HepG2 (cell line): Measurements from ENCODE around the gene RBCK1. TPM values are rescaled to one million over a fixed set of nuclear protein-coding genes. Genes with fewer than 3 reads are reported as not detected.
A peak's percentile ranks its signal among the peaks of the same experiment; 100 is the strongest.

Experiments
- CBFB ChIP-seq: sonication (generic); formaldehyde crosslinking; IDR thresholded peaks from 2 replicates; pipeline ENCODE4 v1.4.0; 2020; ENCODE audit warnings: missing genetic modification reagents
- ESRRA ChIP-seq: sonication (generic); formaldehyde crosslinking; IDR thresholded peaks from 2 replicates; pipeline ENCODE4 v1.5.1; 2020; ENCODE audit warnings: mild to moderate bottlenecking, low read depth, missing genetic modification reagents
- GABPB1 ChIP-seq: IDR thresholded peaks from 2 replicates; pipeline ENCODE4 v1.6.1; 2016; ENCODE audit warnings: mild to moderate bottlenecking, missing genetic modification reagents, moderate library complexity, missing compliant biosample characterization
- HMG20A ChIP-seq: IDR thresholded peaks from 2 replicates; pipeline ENCODE4 v1.6.1; 2016; ENCODE audit warnings: borderline replicate concordance
- MIXL1 ChIP-seq: IDR thresholded peaks from 2 replicates; pipeline ENCODE4 v1.6.1; 2016
- MZF1 ChIP-seq: sonication (generic); formaldehyde crosslinking; IDR thresholded peaks from 2 replicates; pipeline ENCODE4 v1.8.1; 2023; ENCODE audit warnings: mild to moderate bottlenecking, missing genetic modification reagents, borderline replicate concordance
- NCOA2 ChIP-seq: sonication (generic); formaldehyde crosslinking; IDR thresholded peaks from 2 replicates; pipeline ENCODE4 v1.8.0; 2022; ENCODE audit warnings: inconsistent platforms
- NONO ChIP-seq, 2 experiments: fragments of 450-650 bp in 1 of 2; sonication (generic) in 1 of 2; formaldehyde crosslinking in 1 of 2; IDR thresholded peaks in 1 of 2; conservative IDR thresholded peaks in 1 of 2; 2 replicates each; pipeline versions ENCODE4 v1.6.1 to v1.8.0; 2017 to 2022; ENCODE audit warnings: mild to moderate bottlenecking in 1 of 2, missing genetic modification reagents in 1 of 2, moderate library complexity in 1 of 2
- PTBP1 ChIP-seq: fragments of 200-400 bp; formaldehyde crosslinking; IDR thresholded peaks from 2 replicates; pipeline ENCODE4 v1.6.1; 2018; ENCODE audit warnings: low read length, low read depth; ENCODE audit not compliant: poor library complexity, severe bottlenecking
- RAD21 ChIP-seq: fragments of 450-650 bp; formaldehyde crosslinking; IDR thresholded peaks from 2 replicates; pipeline ENCODE4 v1.5.0; 2020; ENCODE audit warnings: mild to moderate bottlenecking
- RARG ChIP-seq: sonication (generic); formaldehyde crosslinking; IDR thresholded peaks from 2 replicates; pipeline ENCODE4 v1.4.0; 2020; ENCODE audit warnings: low read depth, mild to moderate bottlenecking, missing genetic modification reagents
- ZFP36L2 ChIP-seq: sonication (generic); formaldehyde crosslinking; IDR thresholded peaks from 2 replicates; pipeline ENCODE4 v1.4.0; 2020; ENCODE audit warnings: missing genetic modification reagents
- ZFY ChIP-seq: sonication (generic); formaldehyde crosslinking; IDR thresholded peaks from 2 replicates; pipeline ENCODE4 v1.4.0; 2020; ENCODE audit warnings: missing genetic modification reagents
- ZNF33A ChIP-seq: sonication (generic); formaldehyde crosslinking; IDR thresholded peaks from 2 replicates; pipeline ENCODE4 v1.5.1; 2020; ENCODE audit warnings: missing genetic modification reagents, mild to moderate bottlenecking, moderate library complexity, borderline replicate concordance
- ZNF468 ChIP-seq: sonication (generic); formaldehyde crosslinking; IDR thresholded peaks from 2 replicates; pipeline ENCODE4 v1.8.0; 2022; ENCODE audit warnings: mild to moderate bottlenecking, moderate library complexity, missing genetic modification reagents
- ZNF510 ChIP-seq: sonication (generic); formaldehyde crosslinking; IDR thresholded peaks from 2 replicates; pipeline ENCODE4 v1.4.0; 2020; ENCODE audit warnings: low read depth, mild to moderate bottlenecking, missing genetic modification reagents
- ZNF589 ChIP-seq: sonication (generic); formaldehyde crosslinking; conservative IDR thresholded peaks from 2 replicates; pipeline ENCODE4 v1.8.0; 2022; ENCODE audit warnings: mild to moderate bottlenecking, moderate library complexity, missing genetic modification reagents
- polyA plus RNA-seq, 8 experiments: library from polyadenylated mRNA; depleted of rRNA in 3 of 8; stranded (reverse) in 7 of 8; unstranded in 1 of 8; fragments of >200 nt; fragmentation: Illumina TruSeq in 4 of 8; extraction: Trizol in 4 of 8; gene quantifications; 2 replicates each; pipeline versions ENCODE4 v1.2.1 to v1.2.3, GENCODE V29; 2011 to 2016; ENCODE audit warnings: low read depth in 4 of 8, missing spikeins in 1 of 8, mixed read lengths in 1 of 8; ENCODE audit not compliant: insufficient read depth in 1 of 8
- total RNA-seq, 5 experiments: library from RNA; depleted of rRNA; stranded (reverse); fragments of >200 nt; fragmentation: Illumina TruSeq; extraction: Trizol; gene quantifications; 2 replicates each; pipeline ENCODE4 v1.2.3, GENCODE V29; 2016; ENCODE audit warnings: low read depth in 1 of 5
- TF ChIP-seq, protein P1 (sequence below): sonication (generic); formaldehyde crosslinking; IDR thresholded peaks from 2 replicates; pipeline ENCODE4 v1.4.0; 2020; ENCODE audit warnings: missing genetic modification reagents; ENCODE audit errors: not compliant biosample characterization
- TF ChIP-seq, protein P2 (sequence below): sonication (generic); formaldehyde crosslinking; IDR thresholded peaks from 2 replicates; pipeline ENCODE4 v1.4.0; 2020; ENCODE audit warnings: mild to moderate bottlenecking, missing genetic modification reagents
- TF ChIP-seq, protein P3 (sequence below): conservative IDR thresholded peaks from 2 replicates; pipeline ENCODE4 v1.6.1; 2018; ENCODE audit warnings: missing genetic modification reagents
- TF ChIP-seq, protein P4 (sequence below): sonication (generic); formaldehyde crosslinking; IDR thresholded peaks from 2 replicates; pipeline ENCODE4 v1.4.0; 2020; ENCODE audit warnings: mild to moderate bottlenecking, missing genetic modification reagents

RBCK1 gene
- total and polyA plus RNA-seq, 2 of the 13 experiments (the other 11 are each of a cell fraction or from before 2014, with no cell fraction given): 149 to 215 TPM

DNA sequence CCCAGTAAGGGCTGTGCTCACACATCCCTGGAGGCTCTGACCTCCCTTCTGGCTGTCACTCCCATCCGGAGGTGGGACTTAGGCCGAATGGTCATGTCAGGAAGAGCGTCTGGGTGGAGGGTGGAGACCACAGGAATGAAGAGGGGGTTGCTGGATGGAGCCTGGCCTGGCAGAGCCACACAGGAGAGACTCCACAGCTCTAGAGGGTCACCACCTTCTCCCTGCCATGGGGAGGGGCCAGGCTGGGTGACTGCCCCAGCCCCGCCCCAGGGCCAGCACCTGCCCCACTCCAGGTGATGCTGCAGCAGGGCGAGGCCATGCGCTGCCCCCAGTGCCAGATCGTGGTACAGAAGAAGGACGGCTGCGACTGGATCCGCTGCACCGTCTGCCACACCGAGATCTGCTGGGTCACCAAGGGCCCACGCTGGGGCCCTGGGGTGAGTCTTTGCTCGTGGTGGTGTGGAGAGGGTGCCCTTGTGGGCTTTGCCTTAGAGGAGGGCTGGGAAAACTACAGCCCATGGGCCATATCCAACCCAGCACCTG, 20.6 kb downstream of the RBCK1 start (continued):
- no peak for TF ChIP-seq NCOA2 (CRISPR knock-in tag)
- peak; percentile 19; the same call in 1 of the 2 replicates for TF ChIP-seq GABPB1 (CRISPR knock-in tag)
- TF ChIP-seq ZNF468 (CRISPR knock-in tag): no peak
- TF ChIP-seq CBFB (CRISPR knock-in tag): no peak
- TF ChIP-seq MZF1 (CRISPR knock-in tag): 0 out of 2 replicates have a peak, but pooled peaks have one; percentile 26
- no peak for TF ChIP-seq PTBP1
- TF ChIP-seq RARG (CRISPR knock-in tag): no peak
- TF ChIP-seq, protein P1, sequence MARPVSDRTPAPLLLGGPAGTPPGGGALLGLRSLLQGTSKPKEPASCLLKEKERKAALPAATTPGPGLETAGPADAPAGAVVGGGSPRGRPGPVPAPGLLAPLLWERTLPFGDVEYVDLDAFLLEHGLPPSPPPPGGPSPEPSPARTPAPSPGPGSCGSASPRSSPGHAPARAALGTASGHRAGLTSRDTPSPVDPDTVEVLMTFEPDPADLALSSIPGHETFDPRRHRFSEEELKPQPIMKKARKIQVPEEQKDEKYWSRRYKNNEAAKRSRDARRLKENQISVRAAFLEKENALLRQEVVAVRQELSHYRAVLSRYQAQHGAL (CRISPR knock-in tag): no peak
- no peak for TF ChIP-seq ZNF33A (CRISPR knock-in tag)
- no peak for TF ChIP-seq NONO (IDR thresholded peaks at IDR 0.05)
- TF ChIP-seq NONO (CRISPR knock-in tag; conservative IDR thresholded peaks at IDR 0.05): 0 out of 2 replicates have a peak, but pooled peaks have one; percentile 49
- TF ChIP-seq HMG20A (CRISPR knock-in tag): no peak
- no peak for TF ChIP-seq MIXL1 (CRISPR knock-in tag)
- TF ChIP-seq, protein P2, sequence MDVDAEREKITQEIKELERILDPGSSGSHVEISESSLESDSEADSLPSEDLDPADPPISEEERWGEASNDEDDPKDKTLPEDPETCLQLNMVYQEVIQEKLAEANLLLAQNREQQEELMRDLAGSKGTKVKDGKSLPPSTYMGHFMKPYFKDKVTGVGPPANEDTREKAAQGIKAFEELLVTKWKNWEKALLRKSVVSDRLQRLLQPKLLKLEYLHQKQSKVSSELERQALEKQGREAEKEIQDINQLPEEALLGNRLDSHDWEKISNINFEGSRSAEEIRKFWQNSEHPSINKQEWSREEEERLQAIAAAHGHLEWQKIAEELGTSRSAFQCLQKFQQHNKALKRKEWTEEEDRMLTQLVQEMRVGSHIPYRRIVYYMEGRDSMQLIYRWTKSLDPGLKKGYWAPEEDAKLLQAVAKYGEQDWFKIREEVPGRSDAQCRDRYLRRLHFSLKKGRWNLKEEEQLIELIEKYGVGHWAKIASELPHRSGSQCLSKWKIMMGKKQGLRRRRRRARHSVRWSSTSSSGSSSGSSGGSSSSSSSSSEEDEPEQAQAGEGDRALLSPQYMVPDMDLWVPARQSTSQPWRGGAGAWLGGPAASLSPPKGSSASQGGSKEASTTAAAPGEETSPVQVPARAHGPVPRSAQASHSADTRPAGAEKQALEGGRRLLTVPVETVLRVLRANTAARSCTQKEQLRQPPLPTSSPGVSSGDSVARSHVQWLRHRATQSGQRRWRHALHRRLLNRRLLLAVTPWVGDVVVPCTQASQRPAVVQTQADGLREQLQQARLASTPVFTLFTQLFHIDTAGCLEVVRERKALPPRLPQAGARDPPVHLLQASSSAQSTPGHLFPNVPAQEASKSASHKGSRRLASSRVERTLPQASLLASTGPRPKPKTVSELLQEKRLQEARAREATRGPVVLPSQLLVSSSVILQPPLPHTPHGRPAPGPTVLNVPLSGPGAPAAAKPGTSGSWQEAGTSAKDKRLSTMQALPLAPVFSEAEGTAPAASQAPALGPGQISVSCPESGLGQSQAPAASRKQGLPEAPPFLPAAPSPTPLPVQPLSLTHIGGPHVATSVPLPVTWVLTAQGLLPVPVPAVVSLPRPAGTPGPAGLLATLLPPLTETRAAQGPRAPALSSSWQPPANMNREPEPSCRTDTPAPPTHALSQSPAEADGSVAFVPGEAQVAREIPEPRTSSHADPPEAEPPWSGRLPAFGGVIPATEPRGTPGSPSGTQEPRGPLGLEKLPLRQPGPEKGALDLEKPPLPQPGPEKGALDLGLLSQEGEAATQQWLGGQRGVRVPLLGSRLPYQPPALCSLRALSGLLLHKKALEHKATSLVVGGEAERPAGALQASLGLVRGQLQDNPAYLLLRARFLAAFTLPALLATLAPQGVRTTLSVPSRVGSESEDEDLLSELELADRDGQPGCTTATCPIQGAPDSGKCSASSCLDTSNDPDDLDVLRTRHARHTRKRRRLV (CRISPR knock-in tag): no peak
- TF ChIP-seq RAD21 (CRISPR knock-in tag): peak; percentile 40; the same call in 1 of the 2 replicates
- TF ChIP-seq, protein P3, sequence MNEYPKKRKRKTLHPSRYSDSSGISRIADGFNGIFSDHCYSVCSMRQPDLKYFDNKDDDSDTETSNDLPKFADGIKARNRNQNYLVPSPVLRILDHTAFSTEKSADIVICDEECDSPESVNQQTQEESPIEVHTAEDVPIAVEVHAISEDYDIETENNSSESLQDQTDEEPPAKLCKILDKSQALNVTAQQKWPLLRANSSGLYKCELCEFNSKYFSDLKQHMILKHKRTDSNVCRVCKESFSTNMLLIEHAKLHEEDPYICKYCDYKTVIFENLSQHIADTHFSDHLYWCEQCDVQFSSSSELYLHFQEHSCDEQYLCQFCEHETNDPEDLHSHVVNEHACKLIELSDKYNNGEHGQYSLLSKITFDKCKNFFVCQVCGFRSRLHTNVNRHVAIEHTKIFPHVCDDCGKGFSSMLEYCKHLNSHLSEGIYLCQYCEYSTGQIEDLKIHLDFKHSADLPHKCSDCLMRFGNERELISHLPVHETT: no peak
- TF ChIP-seq, protein P4, sequence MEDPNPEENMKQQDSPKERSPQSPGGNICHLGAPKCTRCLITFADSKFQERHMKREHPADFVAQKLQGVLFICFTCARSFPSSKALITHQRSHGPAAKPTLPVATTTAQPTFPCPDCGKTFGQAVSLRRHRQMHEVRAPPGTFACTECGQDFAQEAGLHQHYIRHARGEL (CRISPR knock-in tag): no peak
- TF ChIP-seq ZFP36L2: no peak
- TF ChIP-seq ZFY (CRISPR knock-in tag): no peak
- no peak for TF ChIP-seq ZNF510
- 0 out of 2 replicates have a peak, but pooled peaks have one; percentile 41 for TF ChIP-seq ZNF589 (CRISPR knock-in tag)
- no peak for TF ChIP-seq ESRRA (CRISPR knock-in tag)
- TF ChIP-seq, all 625 proteins: peak for 24
